HK-2 (cell line): ENCODE data around the gene CSTF3.
"Not testable (repeated sequence)": the region's sequence is repeated elsewhere in the genome, so short reads cannot be mapped to it uniquely, and the experiment has no call there.

Source experiments
- DNase-seq: peaks from one replicate; pipeline ENCODE4 v3.0.0-alpha.2; 2018; ENCODE audit not compliant: unreplicated experiment

The CSTF3 gene

DNA sequence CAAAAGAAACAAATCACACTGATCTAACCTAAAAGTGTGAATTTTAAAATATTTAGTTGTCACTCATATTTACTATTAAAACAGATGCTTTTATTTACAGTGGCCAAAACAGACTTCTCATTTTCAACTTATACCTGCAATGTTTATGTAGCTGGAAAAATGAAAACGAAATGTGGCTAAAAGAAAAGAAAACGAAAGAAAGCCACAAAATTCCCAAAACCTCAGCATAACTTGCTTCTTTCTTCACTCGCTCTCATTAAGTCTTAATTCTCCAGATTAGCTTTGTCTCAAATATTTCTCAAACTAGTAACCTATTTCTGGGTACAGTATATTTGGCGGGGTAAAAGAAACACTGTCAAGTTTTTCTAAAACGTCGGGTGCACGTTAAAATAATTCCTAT, 693 bp downstream of the CSTF3 start:
- no peak for DNase-seq

DNA sequence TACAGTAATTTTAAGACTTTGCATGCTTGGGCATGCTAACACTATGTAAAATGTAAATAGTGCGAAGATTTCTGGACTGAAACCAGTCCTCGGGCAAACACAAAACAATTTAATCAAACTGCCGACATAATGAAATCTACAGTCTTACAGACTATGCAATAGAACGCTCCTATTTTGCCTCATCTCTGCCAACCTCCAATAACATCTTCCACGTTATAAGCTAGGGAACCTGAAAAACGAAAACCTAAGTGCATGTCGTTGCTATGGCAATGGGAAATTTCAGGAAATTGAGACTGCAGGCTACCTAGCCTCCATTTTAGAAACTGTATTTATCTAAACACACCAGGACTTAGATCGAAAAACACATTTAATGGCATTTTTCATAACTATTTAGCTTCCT, 1.1 kb downstream of the CSTF3 start:
- no peak for DNase-seq

DNA sequence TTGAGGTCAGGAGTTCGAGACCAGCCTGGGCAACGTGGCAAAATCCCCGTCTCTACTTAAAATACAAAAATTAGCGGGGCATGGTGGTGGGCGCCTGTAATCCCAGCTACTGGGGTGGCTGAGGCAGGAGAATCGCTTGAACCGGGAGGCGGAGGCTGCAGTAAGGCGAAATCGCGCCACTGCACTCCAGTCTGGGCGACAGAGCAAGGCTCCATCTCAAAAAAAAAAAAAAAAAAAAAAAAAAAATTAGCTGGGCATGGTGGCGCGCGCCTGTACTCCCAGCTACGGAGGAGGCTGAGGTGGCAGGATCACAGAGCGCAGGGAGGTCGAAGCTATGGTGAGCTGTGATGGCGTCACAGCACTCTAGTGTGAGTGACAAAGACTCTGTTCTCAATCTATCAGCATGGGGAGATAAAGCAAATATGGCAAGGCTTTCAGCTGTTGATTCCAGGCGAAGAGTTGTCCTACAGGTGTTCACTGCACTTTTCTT, 1.9 kb downstream of the CSTF3 start:
- not testable (repeated sequence) for DNase-seq

DNA sequence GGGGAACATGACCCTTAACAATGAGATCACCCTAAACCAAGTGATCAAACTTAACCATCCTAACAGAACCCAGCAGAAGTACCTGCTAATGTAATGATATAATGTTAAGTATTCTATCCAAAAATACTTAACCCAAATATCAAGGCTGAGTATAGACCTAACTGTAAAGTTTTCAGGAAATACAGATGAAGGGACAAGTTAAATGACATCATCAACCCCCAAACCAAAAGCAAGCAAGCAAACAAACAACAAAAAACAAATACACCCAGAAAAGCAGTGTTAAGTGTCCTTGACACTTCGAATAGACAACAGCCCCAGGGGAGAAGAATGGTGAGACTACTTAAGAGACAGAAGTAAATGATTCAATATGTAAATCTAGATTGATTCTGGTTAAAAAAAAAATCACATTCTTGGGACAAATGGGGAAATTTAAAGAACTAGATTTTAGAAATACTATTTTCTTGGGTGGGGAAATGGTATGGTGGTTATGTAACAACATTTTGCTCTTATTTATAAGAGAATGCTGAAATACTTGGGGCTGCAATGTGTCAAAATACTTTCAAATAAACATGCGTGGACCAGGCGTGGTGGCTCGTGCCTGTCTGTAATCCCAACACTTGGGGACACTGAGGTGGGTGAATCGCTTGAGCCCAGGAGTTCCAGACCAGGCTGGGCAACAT, 2.5 kb downstream of the CSTF3 start:
- DNase-seq: no peak

DNA sequence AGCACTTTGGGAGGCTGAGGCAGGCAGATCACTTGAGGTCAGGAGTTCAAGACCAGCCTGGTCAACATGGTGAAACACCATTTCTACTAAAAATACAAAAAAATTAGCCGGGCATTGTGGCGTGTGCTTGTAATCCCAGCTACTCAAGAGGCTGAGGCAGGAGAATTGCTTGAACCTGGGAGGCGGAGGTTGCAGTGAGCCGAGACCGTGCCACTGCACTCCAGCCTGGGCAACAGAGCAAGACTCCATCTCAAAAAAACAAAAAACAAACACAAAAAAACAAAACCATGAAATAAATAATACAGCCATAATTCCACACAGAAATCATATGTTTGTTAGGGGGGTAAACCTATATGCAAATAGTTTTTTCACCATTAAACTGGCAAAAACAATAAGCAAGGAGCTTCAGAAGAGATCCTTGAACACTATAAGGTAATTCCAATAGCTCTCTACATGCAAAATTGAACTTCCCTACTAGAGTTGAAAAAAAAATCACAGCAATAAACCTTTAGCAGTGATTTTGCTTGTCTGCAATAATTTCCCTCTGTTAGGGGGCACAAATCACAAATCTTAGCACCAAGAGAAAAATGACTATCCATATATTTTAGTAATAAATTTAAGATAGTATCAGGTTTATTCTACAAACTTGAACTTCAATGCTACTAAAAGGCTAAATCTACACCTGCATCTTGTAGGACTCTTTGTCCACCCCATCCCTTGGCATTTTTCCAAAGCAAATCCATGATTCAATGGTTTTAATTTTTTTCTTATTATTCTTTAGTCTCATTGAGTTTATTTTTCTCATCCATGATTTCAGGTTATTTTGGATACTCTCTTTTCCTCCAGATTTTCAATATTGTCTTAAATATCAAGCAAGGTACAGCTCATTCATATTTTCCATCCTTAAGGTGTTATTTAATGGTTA, 3.9 kb downstream of the CSTF3 start:
- DNase-seq: no peak

DNA sequence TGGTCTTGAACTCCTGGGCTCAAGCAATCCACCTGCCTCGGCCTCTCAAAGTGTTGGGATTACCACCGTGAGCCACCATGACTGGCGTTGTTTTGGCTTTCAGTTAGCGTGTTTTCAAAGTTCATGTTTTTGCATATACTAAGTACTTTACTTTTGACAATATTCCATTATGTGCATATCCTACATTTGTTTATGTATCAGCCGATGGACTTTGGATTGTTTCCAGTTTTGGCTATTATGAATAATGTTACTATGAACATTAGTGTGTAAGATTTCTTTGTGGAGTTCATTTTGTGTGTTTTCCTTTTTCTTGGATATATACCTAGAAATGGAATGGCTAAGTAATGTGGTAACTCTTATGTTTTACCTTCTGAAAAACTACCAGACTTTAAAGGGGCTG, 9.9 kb downstream of the CSTF3 start:
- no peak for DNase-seq

DNA sequence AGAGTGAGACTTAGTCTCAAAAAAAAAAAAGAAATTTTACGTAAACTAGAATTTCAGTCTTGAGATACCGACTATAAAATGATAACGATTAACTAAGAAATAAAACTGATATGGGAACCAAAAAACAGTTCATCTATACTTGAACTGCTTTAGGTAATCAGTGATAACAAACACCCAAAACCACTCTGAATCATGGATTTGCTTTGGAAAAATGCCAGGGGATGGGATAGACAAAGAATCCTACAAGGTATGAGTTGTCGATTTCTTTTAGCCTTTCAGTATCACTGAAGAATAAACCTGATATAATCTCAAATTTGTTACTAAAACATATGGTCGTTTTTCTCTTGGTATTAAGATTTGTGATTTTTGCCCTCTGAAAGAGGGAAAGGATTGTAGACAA, 13.7 kb downstream of the CSTF3 start:
- DNase-seq: no peak

DNA sequence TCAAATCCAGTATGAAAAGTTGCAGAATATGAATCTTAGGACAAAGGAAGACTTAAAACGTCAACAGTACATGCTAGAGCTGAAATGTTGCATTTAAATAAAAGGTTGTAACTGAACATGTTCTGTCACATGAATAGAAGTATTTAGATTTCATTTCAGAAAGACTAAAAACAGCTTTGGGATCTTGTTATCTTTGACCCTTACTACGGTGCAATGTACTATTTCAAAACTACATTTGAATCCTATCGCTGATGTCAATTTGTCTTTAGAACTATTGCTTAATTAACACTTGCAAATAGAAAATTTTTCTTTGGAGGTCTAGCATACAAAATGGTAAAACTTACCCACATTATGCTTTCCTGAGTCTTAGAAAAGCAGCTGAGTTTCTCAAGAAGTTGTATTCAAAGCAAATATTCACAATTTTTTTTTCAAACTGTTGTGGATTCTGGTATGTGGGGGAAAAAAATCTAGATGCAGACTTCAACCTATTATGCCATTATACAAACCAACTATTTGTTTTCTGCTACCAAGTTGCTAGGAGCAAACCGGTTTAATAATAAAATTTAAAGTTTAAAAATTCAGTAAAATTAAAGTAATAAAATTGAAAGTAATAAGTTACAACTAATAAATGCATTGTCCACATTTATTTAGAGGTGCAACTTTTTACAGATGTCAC, 25.4 kb downstream of the CSTF3 start:
- no peak for DNase-seq

DNA sequence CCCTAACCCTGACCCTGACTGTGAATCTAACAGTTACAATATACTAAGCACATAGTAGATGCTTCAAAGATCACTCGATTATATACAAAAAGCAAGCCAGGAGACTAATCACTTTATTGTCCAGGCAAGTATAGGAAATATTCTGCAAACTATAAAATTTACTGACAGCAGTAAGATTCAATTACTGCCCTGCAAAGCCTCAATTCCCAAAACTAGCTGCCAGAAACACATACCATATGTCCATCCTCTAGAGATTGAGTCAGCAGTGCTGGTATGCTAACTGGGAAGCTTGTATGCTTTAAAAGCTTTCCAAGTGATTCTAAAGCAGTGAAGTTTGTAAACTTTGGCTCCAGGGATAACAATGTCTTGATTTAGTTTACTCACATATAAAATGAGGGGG, 26.1 kb downstream of the CSTF3 start:
- no peak for DNase-seq

DNA sequence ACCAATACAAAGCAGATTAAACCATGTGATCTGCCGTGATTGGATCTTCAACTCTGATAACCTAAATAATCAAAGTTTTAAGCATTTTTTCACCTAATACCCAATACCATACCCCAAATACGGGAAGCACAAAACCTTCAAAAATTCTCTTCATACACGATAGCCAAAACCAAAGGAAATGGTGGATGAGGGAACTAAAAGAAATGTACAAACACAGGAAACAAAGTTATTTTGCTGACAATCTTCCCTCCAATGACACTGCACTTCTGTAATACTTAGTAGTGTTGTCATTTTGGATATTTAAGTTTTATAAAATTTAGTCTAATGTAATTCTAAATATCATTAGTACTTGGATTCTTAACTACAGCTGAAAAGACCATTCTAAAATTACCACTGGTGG, 27.0 kb downstream of the CSTF3 start:
- DNase-seq: no peak

DNA sequence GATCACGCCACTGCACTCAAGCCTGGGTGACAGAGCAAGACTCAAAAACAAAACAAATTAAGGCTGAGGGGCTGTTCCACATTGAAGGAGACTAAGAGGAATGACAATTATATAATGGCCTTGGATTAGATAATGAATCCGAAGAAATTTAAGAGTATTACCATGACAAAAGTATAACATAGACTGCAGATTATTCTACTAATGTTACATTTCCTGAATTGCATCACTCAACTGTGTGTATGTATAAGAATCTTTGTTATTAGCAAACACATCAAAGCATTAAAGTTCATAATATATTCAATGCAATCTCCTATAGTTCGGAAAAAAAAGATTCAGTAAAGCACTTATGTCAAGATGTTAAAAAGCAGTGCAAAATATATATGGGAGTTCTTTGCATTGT, 27.5 kb downstream of the CSTF3 start:
- no peak for DNase-seq

DNA sequence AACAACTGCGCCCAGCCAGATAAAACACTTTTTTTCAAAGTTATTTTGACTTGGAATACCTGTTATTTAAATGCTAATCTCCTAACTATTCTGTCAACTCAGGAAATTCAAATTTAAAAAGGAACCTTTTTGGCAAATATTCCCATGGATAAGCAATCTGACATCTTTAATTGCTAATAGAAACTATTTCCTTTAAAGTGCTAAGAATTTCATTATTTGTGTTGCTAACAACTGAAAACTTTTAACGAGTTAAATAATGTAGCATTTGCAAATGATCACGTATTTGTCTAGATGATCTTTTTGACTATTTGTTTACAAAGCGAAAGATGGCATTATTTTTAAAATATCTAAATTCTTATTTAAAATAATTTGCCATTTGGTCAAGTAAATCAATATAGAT, 28.8 kb downstream of the CSTF3 start:
- no peak for DNase-seq

DNA sequence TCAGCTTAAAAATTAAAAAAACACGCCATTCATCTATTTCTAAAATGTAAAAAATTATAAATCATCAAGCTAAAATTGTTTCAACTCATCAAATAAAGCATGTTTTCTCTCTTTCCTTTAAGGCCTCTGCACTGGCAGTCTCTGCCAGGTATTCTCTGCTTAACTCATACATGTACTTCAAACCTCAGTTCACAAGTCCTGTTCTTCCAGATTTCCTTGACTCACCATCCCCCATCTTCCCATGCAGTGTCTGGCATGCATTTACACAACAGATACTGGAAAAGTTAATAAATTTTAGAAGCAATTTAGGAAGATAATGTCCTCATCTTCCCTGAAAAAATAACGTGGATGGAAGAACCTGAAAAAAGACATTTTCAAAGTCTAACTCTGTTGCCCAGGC, 32.5 kb downstream of the CSTF3 start:
- DNase-seq: no peak

DNA sequence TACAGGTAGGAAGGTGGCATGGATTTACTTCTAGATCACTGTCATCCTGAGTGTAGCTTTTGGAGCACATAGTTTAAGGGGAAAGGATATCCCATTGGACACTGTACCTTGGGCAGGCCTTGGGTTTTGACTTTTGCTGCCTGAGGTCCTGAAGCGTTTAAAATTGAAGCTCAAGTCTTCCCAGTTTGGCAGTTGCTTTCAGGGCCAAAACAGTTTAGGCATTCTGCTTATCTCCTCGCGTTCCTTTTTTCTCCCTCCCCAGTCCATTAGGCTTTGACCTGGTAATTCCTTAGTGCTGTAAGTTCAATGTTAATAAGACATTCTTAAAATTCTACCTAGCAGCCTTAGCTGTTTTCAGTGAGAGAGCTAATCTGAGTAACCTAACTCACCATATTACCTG, 35.7 kb downstream of the CSTF3 start:
- DNase-seq: no peak

DNA sequence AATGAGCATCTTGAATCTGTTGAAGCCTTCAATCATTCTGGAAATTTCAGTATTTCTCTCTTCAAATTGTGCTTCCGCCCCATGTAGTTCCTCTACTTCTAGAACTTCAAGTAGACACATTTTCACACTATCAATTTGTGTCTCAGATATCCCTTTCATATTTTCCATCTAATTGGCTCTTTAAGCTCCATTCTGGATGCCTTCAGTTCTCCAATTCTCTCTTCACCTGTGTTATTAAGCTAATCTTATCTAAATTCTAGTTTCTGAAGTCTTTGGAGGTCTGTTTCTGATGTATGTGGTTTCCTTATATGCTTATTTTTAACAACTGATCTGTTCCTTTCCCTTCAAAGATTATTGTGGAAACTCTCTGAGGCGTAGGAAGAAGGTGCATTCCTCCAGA, 36.3 kb downstream of the CSTF3 start:
- no peak for DNase-seq

DNA sequence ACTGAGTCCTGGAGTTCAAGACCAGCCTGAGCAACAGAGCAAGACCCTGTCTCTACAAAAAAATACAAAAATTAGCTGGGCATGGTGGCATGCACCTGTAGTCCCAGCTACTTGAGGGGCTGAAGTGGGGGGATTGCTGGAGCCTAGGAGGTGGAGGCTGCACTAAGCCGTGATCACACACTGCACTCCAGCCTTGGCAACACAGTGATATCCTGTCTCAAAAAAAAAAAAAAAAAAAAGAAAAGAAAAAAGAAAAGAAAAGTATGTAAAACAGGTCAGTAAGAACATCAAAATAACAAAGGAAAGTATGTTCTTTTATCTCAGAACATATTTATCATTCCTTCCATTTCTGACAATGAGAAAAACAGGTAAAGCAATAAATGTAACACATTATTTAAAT, 38.6 kb downstream of the CSTF3 start:
- not testable (repeated sequence) for DNase-seq

DNA sequence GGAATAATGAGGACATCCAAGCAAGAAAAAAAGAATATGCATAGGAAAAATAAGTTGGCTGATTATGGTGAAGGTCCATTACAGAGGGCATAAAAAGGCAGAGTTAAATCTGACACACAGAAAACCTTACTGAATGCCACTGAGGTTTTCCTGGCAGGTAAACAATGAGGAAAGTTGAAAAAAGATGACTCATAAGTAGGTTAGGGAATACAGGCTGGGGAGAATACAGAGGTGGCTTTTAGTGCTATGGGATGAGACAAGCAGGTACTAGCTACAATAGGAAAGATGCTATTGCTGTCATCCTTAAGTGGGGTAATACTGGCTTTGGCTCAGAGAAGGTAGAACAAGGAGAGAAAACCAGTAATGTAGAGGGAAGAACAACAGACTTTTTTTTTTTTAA, 44.7 kb downstream of the CSTF3 start:
- DNase-seq: no peak

DNA sequence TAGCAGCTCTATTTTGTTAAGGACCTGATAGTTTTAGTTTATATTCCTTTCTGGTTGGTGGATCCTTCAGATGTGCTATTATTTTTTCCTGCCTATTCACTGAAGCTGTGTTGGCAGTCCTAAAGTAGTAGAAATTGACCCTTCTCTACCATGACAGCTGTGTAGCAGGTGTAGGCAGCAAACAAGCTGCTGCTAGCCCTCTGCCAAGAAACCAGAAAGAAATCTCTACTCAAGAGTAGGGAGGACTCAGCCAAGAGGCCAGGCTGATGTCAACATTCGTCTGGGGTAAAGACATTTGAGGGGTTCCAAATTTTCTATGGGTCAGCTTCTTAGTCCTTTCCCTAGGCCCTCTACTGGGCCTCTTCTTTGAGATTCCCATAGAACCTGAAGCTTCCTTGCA, 51.2 kb downstream of the CSTF3 start:
- no peak for DNase-seq

DNA sequence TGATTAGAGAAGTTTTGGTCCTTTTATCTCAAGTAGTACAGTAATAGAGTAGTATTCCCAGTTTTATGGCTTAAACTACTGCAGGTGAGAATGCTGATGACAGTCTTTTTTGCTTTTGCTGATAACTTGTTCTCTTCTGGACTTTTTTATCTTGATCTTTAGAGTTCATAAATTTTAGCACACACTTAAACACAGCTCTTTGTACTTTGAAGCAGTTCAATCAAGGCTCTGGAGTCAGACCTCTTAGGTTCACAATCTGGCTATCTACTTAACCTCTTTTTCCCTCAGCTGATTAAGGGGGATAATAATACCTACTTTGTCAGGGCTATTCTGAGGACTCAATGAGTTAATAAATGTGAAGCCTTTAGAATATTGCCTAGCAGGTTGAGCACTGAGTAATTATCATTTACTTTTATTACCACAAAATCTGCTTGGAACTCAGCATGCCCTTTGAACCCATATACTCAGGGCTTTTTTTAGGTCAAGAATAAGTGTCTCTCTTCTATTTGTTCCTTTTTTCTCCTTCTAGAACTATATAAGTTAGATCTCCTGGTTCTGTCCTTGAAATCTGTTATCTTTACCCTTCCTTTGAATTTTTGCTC, 51.9 kb downstream of the CSTF3 start:
- no peak for DNase-seq

DNA sequence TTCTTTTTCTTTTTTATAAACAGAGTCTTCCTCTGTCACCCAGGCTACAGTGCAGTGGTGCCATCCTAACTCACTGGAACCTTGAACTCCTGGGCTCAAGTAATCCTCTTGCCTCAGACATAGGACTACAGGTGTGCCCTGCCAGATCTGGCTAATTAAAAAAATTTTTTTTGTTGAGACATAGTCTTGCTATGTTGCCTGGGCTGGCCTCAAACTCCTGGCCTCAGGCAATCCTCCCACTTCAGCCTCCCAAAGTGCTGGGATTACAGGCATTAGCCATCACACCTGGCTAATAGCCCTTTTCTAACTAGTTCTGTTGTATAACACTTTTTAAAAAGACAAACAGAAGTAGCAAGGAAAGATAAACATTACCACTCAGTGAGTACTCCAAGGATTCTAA, 57.4 kb downstream of the CSTF3 start:
- DNase-seq: no peak

DNA sequence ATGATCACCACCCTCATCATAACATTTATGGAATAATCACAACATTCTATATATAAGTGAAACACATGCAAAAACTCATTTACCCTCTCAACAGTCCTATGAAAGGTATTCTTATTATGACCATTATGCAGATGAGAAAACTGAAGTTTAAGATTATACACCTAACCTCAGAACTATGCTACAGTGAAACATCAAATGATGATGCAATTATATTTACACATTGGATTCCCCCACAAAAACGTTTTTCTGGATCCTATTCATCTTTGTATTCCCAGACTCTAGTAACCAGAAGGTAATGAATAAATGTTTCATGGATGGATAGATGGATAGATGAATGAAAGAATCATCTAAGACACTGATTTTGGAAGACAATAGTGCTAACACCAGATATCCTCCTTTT, 67.1 kb downstream of the CSTF3 start:
- no peak for DNase-seq

DNA sequence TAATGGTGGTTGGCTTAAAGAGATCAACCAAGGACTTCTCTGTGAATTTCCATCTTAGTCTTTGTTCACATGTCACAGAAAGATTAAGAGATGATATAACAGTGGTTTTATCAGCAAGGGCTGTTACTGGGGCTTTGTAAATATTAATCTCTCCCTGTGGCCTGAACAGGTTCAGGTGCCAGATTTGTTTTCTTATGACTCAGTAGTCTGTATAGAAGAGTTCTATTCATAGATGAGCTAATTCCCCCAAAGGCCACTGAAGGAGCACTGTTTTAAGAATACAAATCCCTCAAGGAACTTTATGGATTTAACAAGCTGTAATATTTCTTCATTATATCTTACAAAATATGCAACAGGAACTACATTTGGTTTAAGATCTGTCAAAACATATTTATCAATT, 71.5 kb downstream of the CSTF3 start:
- DNase-seq: no peak
